Neuronal stem cell (in vitro differentiated cells): Measurements from ENCODE around the gene TSPAN4.

Experiments
- DNase-seq: peaks from one replicate; pipeline ENCODE4 v3.0.0-alpha.2; 2013; ENCODE audit warnings: low spot score
- H2AFZ ChIP-seq: one replicate; pipeline ENCODE4 v1.6.1; 2013; ENCODE audit warnings: mild to moderate bottlenecking, low read length, inconsistent platforms
- H2AK5ac ChIP-seq: 2 replicates; pipeline ENCODE4 v1.6.1; 2013; ENCODE audit warnings: low read depth, mild to moderate bottlenecking, inconsistent platforms, low read length, moderate library complexity, mixed read lengths
- H2BK120ac ChIP-seq: 2 replicates; pipeline ENCODE4 v1.6.1; 2013; ENCODE audit warnings: low read depth, mild to moderate bottlenecking, inconsistent platforms, low read length, moderate library complexity, mixed read lengths
- H2BK12ac ChIP-seq: one replicate; pipeline ENCODE4 v1.6.1; 2013; ENCODE audit warnings: low read length, inconsistent platforms
- H2BK15ac ChIP-seq: 2 replicates; pipeline ENCODE4 v1.6.1; 2013; ENCODE audit warnings: mild to moderate bottlenecking, low read length, inconsistent platforms, mixed read lengths
- H2BK5ac ChIP-seq: one replicate; pipeline ENCODE4 v1.6.1; 2013; ENCODE audit warnings: inconsistent platforms, mild to moderate bottlenecking, low read length, moderate library complexity
- H3K14ac ChIP-seq: one replicate; pipeline ENCODE4 v1.6.1; 2013; ENCODE audit warnings: low read length, inconsistent platforms
- H3K18ac ChIP-seq: 2 replicates; pipeline ENCODE4 v1.6.1; 2013; ENCODE audit warnings: low read length, inconsistent platforms
- H3K23ac ChIP-seq: 2 replicates; pipeline ENCODE4 v1.6.1; 2013; ENCODE audit warnings: low read depth, mild to moderate bottlenecking, mixed read lengths, low read length, inconsistent platforms; ENCODE audit not compliant: poor library complexity
- H3K27ac ChIP-seq: replicated peaks from 3 replicates; pipeline ENCODE4 v1.5.1; 2013; ENCODE audit warnings: low read length, inconsistent platforms
- H3K27me3 ChIP-seq, 3 experiments: 2 replicates each; pipeline ENCODE4 v1.6.1; 2013; ENCODE audit warnings: low read length in 3 of 3, mild to moderate bottlenecking in 2 of 3, inconsistent platforms in 1 of 3, low read depth in 1 of 3, mixed read lengths in 1 of 3, moderate library complexity in 1 of 3; ENCODE audit not compliant: control insufficient read depth in 3 of 3, insufficient read depth in 3 of 3
- H3K36me3 ChIP-seq, 2 donors: replicated peaks in 1 of 2; 2 replicates each; pipeline ENCODE4 v1.6.1; 2013; ENCODE audit warnings: low read length in 2 of 2; ENCODE audit not compliant: control insufficient read depth in 2 of 2, insufficient read depth in 2 of 2
- H3K4ac ChIP-seq: 2 replicates; pipeline ENCODE4 v1.6.1; 2013; ENCODE audit warnings: inconsistent platforms, mild to moderate bottlenecking, low read length, moderate library complexity
- H3K4me1 ChIP-seq, 2 donors: 1 replicate in 1 of 2; 2 replicates in 1 of 2; pipeline ENCODE4 v1.6.1; 2013; ENCODE audit warnings: low read length in 2 of 2, low read depth in 1 of 2; ENCODE audit not compliant: control insufficient read depth in 2 of 2, insufficient read depth in 1 of 2
- H3K4me2 ChIP-seq: one replicate; pipeline ENCODE4 v1.6.1; 2013; ENCODE audit warnings: mild to moderate bottlenecking, low read length, inconsistent platforms; ENCODE audit not compliant: insufficient read depth, poor library complexity, severe bottlenecking
- H3K4me3 ChIP-seq, 2 donors: 2 replicates each; pipeline ENCODE4 v1.5.1; 2013; ENCODE audit warnings: low read length in 2 of 2, mild to moderate bottlenecking in 2 of 2, inconsistent platforms in 1 of 2, moderate library complexity in 1 of 2
- H3K79me1 ChIP-seq: one replicate; pipeline ENCODE4 v1.6.1; 2013; ENCODE audit warnings: low read depth, mild to moderate bottlenecking, inconsistent platforms, low read length, moderate library complexity
- H3K9ac ChIP-seq: one replicate; pipeline ENCODE4 v1.6.1; 2013; ENCODE audit warnings: mild to moderate bottlenecking, low read depth, low read length, inconsistent platforms; ENCODE audit not compliant: poor library complexity
- H3K9me3 ChIP-seq, 2 donors: replicated peaks in 1 of 2; 2 replicates each; pipeline versions ENCODE3 to v1.6.1; 2013; ENCODE audit warnings: low read length in 2 of 2, mild to moderate bottlenecking in 2 of 2, inconsistent platforms in 1 of 2, low read depth in 1 of 2, mixed read lengths in 1 of 2, moderate library complexity in 1 of 2; ENCODE audit not compliant: control insufficient read depth in 2 of 2, insufficient read depth in 1 of 2
- H4K8ac ChIP-seq: one replicate; pipeline ENCODE4 v1.6.1; 2013; ENCODE audit warnings: low read depth, mild to moderate bottlenecking, inconsistent platforms, low read length, moderate library complexity
- H4K91ac ChIP-seq: one replicate; pipeline ENCODE4 v1.6.1; 2013; ENCODE audit warnings: low read length, low read depth, mild to moderate bottlenecking, inconsistent platforms; ENCODE audit not compliant: poor library complexity
- WGBS, 2 donors: extraction: QIAGEN DNeasy Blood & Tissue Kit; methylation state at CpG; one replicate each; pipeline ENCODE4 v1.1.7; 2013; ENCODE audit warnings: missing lambda C conversion rate in 2 of 2, mixed read lengths in 1 of 2; ENCODE audit not compliant: insufficient read length in 2 of 2, insufficient replicate concordance in 1 of 2; ENCODE audit errors: extremely low coverage in 2 of 2; 5-methylcytosine and 5-hydroxymethylcytosine counted together

The TSPAN4 gene

DNA sequence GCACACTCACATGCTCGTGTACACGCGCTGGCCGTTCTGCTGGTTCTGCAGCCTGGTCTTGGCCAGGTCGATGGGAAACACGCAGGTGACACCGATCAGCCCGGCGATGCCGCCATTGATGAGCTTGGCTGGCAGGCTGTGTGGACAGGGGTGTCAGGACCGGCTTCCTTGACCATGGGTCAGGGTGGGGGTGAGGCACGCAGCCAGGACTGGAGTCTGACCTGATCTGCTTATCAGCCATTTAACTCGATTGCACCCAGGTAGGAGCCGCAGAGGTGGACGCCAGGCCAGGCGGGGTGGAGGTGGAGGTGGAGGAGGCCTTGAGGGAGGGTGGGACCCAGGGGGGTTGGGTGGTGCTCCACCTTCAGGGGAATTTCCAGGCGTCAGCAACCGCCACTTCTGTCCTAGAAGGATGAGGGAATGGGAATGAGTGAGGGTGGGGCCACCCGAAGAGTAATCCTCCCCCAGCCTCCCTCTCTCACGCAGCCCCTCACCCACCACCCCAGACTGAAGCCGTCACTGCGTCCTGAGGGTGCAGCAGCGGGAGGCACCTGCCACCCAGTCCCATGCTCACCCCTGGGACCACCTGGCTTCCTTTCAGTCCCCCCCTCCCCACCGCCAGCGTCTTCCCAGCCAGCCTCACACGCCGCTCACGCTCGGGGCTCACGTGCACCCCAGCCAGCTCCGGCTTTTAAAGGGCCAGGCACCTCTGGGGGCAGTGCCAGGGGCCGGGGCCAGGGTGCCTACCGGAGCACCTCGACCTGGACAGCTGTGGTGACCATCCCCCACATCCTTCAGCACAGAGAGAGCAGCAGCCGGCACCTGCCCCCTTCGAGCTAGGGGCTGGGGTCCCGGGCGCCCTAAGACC lies 47.7 kb upstream of the TSPAN4 start:
- Histone ChIP-seq H3K4ac (no peak overlapping the region), H2BK5ac (peak overlapping the region; percentile 82), H4K91ac (no peak overlapping the region), H2BK15ac (no peak overlapping the region), H4K8ac (no peak overlapping the region), H3K4me3 (no peak overlapping the region), H3K23ac (peak overlapping the region; percentile 95), H3K36me3 (peaks cover 19 to 51% of the 10 kb centered on the region in 2 donors), H3K9ac (peak overlapping the region; percentile 70), H3K4me1 (peaks cover 15 to 16% of the 10 kb centered on the region in 2 donors), H3K18ac (peak overlapping the region; percentile 64), H2AK5ac (peak overlapping the region; percentile 10), H2BK12ac (peak overlapping the region; percentile 41), H3K9me3 (no peaks in the 10 kb centered on the region), H2BK120ac (no peak overlapping the region), H3K4me2 (peak overlapping the region; percentile 11), H3K27me3 (no peaks in the 10 kb centered on the region), H3K27ac (no peak overlapping the region), H2AFZ (no peak overlapping the region), H3K14ac (peak overlapping the region; percentile 38), H3K79me1 (peaks cover 24% of the 10 kb centered on the region)
- WGBS, 2 donors = no CpG with 5 or more reads among the region's 38 CpGs
- DNase-seq = no peak

GRCh38 chr11:795634-796564 lies 46.8 kb upstream of the TSPAN4 start:
- Histone ChIP-seq H4K91ac (no peak overlapping the region), H2BK120ac (peak overlapping the region; percentile 16), H3K18ac (peak overlapping the region; percentile 85), H2BK15ac (peak overlapping the region; percentile 89), H2BK5ac (peak overlapping the region; percentile 10), H3K4me1 (peaks cover 12 to 15% of the 10 kb centered on the region in 2 donors), H2AFZ (no peak overlapping the region), H4K8ac (no peak overlapping the region), H3K27ac (peak overlapping the region; percentile 45), H3K4ac (peak overlapping the region; percentile 70), H3K4me3 (peak overlapping the region in 1 of 2 donors; percentile 99), H3K36me3 (peaks cover 22 to 60% of the 10 kb centered on the region in 2 donors), H2BK12ac (no peak overlapping the region), H3K9me3 (no peaks in the 10 kb centered on the region), H2AK5ac (peak overlapping the region; percentile 89), H3K79me1 (peaks cover 24% of the 10 kb centered on the region), H3K4me2 (peak overlapping the region; percentile 92), H3K27me3 (no peaks in the 10 kb centered on the region), H3K9ac (peak overlapping the region; percentile 85), H3K23ac (peak overlapping the region; percentile 76), H3K14ac (peak overlapping the region; percentile 98)
- no peak for DNase-seq
- no CpG with 5 or more reads among the region's 26 CpGs for WGBS, 2 donors

GRCh38 chr11:796565-797295 lies 45.9 kb upstream of the TSPAN4 start:
- peak overlapping the region; percentile 70 for H3K4ac ChIP-seq
- H3K4me2 ChIP-seq = peak overlapping the region; percentile 92
- H3K9me3 ChIP-seq = no peaks in the 10 kb centered on the region
- H3K9ac ChIP-seq = peak overlapping the region; percentile 89
- no peak overlapping the region for H4K91ac ChIP-seq
- peaks cover 10 to 15% of the 10 kb centered on the region in 2 donors for H3K4me1 ChIP-seq
- peaks cover 28 to 60% of the 10 kb centered on the region in 2 donors for H3K36me3 ChIP-seq
- peak overlapping the region; percentile 76 for H3K23ac ChIP-seq
- H3K18ac ChIP-seq = peak overlapping the region; percentile 66
- no peak overlapping the region for H2BK5ac ChIP-seq
- no peaks in the 10 kb centered on the region for H3K27me3 ChIP-seq
- H2BK12ac ChIP-seq = no peak overlapping the region
- peak overlapping the region; percentile 89 for H2AK5ac ChIP-seq
- H4K8ac ChIP-seq = no peak overlapping the region
- peak overlapping the region; percentile 61 for H3K14ac ChIP-seq
- no CpG with 5 or more reads among the region's 18 CpGs for WGBS, 2 donors
- H2BK120ac ChIP-seq = peak overlapping the region; percentile 16
- H3K4me3 ChIP-seq = peak overlapping the region; percentile 99 to 100
- H2BK15ac ChIP-seq = peak overlapping the region; percentile 87
- no peak for DNase-seq
- no peak overlapping the region for H2AFZ ChIP-seq
- peaks cover 22% of the 10 kb centered on the region for H3K79me1 ChIP-seq
- H3K27ac ChIP-seq = peak overlapping the region; percentile 86
